ENCODE results near the gene TMEM43.

Gene TMEM43

GRCh38 chr3:14138109-14138877 is 13.4 kb downstream of the TMEM43 start:
- DNase-seq (ENCODE audit: low read depth, low spot score), result no peak

- no peak for DNase-seq (ENCODE audit: low read depth, low spot score)
Observed at GRCh38 chr3:14138878-14139655, 14.2 kb downstream of the TMEM43 start.

GRCh38 chr3:14139771-14140170 is 14.9 kb downstream of the TMEM43 start:
- no peak for DNase-seq (ENCODE audit: low read depth, low spot score)

GRCh38 chr3:14140668-14141067 is 15.8 kb downstream of the TMEM43 start:
- DNase-seq (ENCODE audit: low read depth, low spot score), result no peak

GRCh38 chr3:14141144-14141543 is 16.3 kb downstream of the TMEM43 start:
- DNase-seq (ENCODE audit: low read depth, low spot score), result no peak

GRCh38 chr3:14141602-14142341 is 16.9 kb downstream of the TMEM43 start:
- DNase-seq (ENCODE audit: low read depth, low spot score), result no peak

GRCh38 chr3:14142567-14143270 is 17.9 kb downstream of the TMEM43 start:
- DNase-seq (ENCODE audit: low read depth, low spot score), result no peak

GRCh38 chr3:14143271-14144225 is 18.7 kb downstream of the TMEM43 start:
- DNase-seq (ENCODE audit: low read depth, low spot score), result peak; percentile 95

GRCh38 chr3:14144423-14145075 is 19.7 kb downstream of the TMEM43 start:
- peak; percentile 97 for DNase-seq (ENCODE audit: low read depth, low spot score)

- DNase-seq (ENCODE audit: low read depth, low spot score), result peak; percentile 67
Observed at GRCh38 chr3:14145236-14145635, 20.4 kb downstream of the TMEM43 start.

- no peak for DNase-seq (ENCODE audit: low read depth, low spot score)
Observed at GRCh38 chr3:14145670-14146380, 21.0 kb downstream of the TMEM43 start.

GRCh38 chr3:14146381-14147065 is 21.7 kb downstream of the TMEM43 start:
- DNase-seq (ENCODE audit: low read depth, low spot score), result no peak

GRCh38 chr3:14147066-14147435 is 22.2 kb downstream of the TMEM43 start:
- no peak for DNase-seq (ENCODE audit: low read depth, low spot score)

GRCh38 chr3:14147617-14148016 is 22.8 kb downstream of the TMEM43 start:
- DNase-seq (ENCODE audit: low read depth, low spot score), result no peak

- no peak for DNase-seq (ENCODE audit: low read depth, low spot score)
Observed at GRCh38 chr3:14148041-14148985, 23.5 kb downstream of the TMEM43 start.

GRCh38 chr3:14150078-14150477 is 25.2 kb downstream of the TMEM43 start:
- no peak for DNase-seq (ENCODE audit: low read depth, low spot score)

- DNase-seq (ENCODE audit: low read depth, low spot score), result no peak
Observed at GRCh38 chr3:14150491-14151230, 25.8 kb downstream of the TMEM43 start.

Measured in astrocyte of the hippocampus (primary cell).